HG02642 (cell line): ENCODE data around the gene RNU5B-1.
A peak's percentile ranks its signal among the peaks of the same experiment; 100 is the strongest.
"Not testable (repeated sequence)": the region's sequence is repeated elsewhere in the genome, so short reads cannot be mapped to it uniquely, and the experiment has no call there.

Experiments
- ATAC-seq: cut with Tn5 transposase; IDR thresholded peaks from one replicate; pipeline ENCODE4 v1.9.1; 2021; ENCODE audit warnings: mild to moderate bottlenecking; ENCODE audit not compliant: unreplicated experiment, poor library complexity

Gene RNU5B-1

GRCh38 chr15:65304381-65305149, at the start of gene RNU5B-1:
Gene RNU5B-1, plus strand, starts transcription at chr15:65304677.
- peak; percentile 63 for ATAC-seq

DNA sequence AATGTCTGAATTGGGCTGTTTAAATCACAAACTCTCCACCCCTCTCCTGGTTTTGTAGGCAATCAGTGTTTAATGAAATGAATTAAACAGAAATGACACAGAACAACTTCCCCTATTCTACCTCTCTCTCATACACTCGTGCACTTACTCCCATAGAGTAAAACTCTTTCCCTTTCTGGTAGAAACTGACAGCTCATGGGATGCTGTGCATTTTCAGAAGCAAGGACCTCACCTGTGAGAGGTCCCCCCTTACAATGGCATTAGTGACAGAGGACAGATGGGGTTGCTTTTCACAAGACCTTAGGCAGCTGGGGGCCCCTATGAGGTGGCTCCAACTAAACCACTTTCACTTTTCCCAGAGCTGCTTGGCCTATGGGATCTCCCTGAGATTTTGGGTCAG, 49.7 kb upstream of the RNU5B-1 start:
- no peak for ATAC-seq

DNA sequence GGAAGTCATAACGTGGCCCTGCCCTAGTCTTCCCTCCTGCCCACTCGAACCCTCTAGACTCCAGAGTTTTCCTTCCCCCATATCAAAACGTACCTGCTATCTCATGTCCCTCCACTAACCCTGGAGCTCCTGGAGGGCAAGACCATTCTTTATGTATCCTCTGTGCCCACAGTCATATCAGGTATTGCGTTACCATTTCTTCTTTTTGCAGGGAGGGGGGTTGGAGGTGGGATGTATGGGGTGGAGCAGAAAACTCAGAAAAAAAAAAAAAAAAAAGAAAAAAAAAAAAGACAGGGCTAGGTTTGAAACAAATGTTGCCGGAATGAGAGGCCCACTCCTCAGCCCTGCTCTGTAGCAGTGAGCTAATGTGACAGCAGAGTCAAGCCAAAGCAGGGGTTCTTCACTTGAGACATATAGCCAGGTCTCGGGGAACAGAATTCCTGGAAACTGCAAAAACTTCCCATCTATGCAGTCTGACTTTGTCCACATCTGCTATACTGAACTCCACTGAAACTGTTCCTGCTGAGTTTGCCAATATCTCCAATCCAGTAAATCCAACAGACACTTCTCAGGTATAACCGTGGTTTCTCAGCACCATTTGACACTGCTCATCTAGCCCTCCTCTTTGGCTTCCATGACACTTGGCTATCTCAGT, 48.9 kb upstream of the RNU5B-1 start:
- no peak for ATAC-seq

GRCh38 chr15:65258375-65259262, 45.9 kb upstream of the RNU5B-1 start:
- no peak for ATAC-seq

DNA sequence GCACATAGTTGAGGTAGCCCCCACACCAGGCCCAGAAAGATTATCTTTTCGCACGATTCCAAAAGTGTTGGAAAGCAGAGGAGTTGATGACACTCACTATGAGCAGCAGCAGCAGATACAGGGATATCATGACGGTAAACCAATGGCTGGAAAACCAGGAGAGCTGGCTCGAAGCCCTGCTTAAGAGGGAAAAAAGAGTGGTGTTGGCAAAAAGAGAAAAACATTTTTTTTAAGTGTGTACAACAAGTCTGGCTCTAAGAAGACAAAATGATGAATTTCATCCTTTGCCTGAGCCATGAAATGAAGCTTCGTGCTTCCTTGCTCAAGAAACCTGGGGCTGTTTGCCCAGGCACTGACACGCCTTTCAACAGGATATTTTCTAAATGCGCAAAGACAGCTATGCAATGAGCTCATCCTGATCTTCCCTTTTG, 45.1 kb upstream of the RNU5B-1 start:
- ATAC-seq = no peak

GRCh38 chr15:65260968-65261367, 43.5 kb upstream of the RNU5B-1 start:
- ATAC-seq = no peak

DNA sequence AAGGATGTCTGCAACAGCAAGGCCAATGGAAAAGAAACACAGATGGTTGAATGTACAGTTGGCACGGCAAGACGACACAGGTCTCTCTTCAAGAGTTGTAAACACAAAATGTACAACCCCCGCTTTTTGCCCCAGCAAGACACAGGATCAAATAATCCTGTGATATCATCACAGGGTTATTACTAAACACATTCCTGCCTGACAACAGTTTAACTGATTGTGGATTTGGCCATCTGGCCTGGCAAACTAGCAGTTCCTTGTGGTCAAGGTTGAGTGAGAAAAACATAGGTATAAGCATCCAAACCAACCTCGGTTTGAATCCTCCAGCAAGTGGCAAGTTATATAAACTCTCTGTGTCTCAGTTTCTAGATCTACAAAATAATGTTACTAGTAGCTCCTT, 41.2 kb upstream of the RNU5B-1 start:
- ATAC-seq = no peak

- no peak for ATAC-seq
These were observed 39.5 kb upstream of the RNU5B-1 start for GRCh38 chr15:65264863-65265430.

DNA sequence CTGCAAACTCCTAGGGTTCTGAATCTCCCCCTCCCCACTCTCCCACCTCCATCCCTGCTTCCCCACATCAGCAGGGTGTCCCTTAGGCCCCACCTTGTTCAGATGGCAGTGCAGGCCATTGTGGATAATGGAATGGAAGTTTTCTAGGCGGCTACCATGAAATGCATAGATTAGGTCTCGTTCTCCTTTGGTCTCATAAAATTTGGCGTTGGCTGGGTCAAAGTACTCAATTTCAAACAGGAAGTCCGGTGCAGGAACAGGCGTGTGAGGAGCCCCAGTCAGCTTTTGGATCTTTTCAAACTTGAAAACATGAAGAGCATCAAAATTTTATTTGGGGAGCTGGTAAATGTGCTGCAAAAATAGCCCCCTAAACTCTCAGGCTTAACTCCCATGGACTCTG, 38.0 kb upstream of the RNU5B-1 start:
- no peak for ATAC-seq

- ATAC-seq = no peak
These were observed 36.1 kb upstream of the RNU5B-1 start for GRCh38 chr15:65268411-65268810.

- ATAC-seq = not testable (repeated sequence)
These were observed 33.5 kb upstream of the RNU5B-1 start for GRCh38 chr15:65270811-65271545.

DNA sequence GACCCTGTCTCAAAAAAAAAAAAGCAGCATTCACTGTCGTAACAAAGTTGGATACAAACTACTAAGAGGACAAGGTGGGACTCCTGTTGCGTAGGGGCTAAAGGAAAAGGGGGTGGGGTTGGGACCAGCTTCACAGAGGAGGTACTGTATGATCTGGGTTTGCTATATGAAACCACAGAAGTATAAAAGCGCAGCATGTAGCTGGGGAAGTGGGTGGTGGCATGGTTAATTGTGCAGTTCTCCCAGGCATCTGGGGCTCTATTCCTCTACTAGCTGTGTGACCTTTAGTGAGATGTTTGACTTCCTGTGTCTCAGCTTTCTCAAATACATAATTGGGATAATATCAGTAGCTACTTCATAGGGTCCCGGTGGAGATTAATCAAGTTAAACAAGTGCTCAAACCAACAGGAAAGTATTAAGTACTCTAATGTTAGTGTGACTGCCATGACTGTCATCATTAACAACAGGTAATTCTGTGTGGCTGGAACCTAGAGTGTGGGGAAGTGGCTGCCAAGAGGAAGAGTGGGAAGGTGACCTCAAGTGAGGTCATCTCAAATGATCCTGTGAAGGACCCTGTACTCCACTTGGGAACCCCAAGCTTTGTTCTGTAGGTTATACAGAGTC, 29.3 kb upstream of the RNU5B-1 start:
- no peak for ATAC-seq

- no peak for ATAC-seq
These were observed 28.8 kb upstream of the RNU5B-1 start for GRCh38 chr15:65275728-65276126.

- no peak for ATAC-seq
These were observed 27.5 kb upstream of the RNU5B-1 start for GRCh38 chr15:65277015-65277414.

- no peak for ATAC-seq
These were observed 26.0 kb upstream of the RNU5B-1 start for GRCh38 chr15:65278480-65278879.

- ATAC-seq = no peak
These were observed 19.0 kb upstream of the RNU5B-1 start for GRCh38 chr15:65285291-65286068.

DNA sequence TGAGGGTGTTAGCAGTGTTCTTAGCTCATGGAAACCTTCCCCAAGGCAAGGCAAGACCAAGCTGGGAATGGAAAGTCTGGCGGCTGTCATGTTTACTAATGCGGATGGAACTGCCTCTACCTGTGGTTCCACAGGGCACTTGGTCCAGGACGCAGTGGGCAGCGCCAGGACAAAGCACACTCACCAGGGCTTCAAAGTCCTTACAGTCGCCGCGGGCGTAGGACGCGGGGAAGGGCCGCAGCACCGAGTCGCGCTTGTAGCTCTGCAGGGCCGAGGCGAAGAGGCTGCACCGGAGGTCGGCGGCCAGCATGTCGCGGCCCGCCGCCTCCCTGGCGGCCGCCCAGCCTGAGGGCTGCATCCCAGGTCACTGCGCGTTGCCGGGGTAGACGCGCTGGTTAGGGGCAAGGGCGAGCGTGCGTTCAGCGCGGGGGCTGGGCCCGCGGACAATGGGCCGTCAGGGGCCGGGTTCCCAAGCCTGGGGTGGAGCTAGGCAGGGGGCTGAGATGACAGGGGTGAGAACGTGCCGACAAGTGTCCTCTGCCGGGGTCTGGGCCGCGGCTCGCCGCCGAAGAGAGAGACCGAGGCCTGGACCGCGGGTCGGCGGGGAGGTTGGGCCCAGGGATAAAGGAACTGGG, 18.3 kb upstream of the RNU5B-1 start:
- ATAC-seq = peak; percentile 36
